ENCODE results near the gene RUBCNL.
A peak's percentile ranks its signal among the peaks of the same experiment; 100 is the strongest.

The RUBCNL gene

DNA sequence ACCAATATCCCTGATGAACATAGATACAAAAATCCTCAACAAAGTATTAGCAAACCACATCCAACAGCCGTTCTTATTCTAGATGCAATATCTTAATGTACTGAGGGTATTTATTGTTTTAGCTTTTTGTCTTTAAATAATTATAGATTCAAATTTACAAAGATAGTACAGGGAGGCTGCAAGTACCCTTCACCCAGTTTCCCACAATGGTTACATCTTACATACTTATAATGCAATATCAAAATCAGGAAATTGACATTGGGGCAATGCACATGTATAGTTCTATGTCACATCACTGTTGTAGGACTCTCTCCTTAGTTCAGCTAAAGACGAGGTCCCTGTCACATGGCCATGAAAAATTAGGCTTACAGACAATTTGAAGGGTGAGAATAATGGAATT, 75.8 kb downstream of the RUBCNL start:
- H3K4me3 ChIP-seq (ENCODE audit: low read length), result no peak overlapping the region
- TF ChIP-seq, protein P1, sequence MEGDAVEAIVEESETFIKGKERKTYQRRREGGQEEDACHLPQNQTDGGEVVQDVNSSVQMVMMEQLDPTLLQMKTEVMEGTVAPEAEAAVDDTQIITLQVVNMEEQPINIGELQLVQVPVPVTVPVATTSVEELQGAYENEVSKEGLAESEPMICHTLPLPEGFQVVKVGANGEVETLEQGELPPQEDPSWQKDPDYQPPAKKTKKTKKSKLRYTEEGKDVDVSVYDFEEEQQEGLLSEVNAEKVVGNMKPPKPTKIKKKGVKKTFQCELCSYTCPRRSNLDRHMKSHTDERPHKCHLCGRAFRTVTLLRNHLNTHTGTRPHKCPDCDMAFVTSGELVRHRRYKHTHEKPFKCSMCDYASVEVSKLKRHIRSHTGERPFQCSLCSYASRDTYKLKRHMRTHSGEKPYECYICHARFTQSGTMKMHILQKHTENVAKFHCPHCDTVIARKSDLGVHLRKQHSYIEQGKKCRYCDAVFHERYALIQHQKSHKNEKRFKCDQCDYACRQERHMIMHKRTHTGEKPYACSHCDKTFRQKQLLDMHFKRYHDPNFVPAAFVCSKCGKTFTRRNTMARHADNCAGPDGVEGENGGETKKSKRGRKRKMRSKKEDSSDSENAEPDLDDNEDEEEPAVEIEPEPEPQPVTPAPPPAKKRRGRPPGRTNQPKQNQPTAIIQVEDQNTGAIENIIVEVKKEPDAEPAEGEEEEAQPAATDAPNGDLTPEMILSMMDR (conservative IDR thresholded peaks at IDR 0.05; ENCODE audit: low read depth, low read length), result no peak
- no peak for DNase-seq (ENCODE audit: low read depth)

GRCh38 chr13:46310066-46310465, 77.0 kb downstream of the RUBCNL start:
- no peak for DNase-seq (ENCODE audit: low read depth)
- TF ChIP-seq, protein P1 (conservative IDR thresholded peaks at IDR 0.05; ENCODE audit: low read depth, low read length), result no peak
- no peak overlapping the region for H3K4me3 ChIP-seq (ENCODE audit: low read length)

DNA sequence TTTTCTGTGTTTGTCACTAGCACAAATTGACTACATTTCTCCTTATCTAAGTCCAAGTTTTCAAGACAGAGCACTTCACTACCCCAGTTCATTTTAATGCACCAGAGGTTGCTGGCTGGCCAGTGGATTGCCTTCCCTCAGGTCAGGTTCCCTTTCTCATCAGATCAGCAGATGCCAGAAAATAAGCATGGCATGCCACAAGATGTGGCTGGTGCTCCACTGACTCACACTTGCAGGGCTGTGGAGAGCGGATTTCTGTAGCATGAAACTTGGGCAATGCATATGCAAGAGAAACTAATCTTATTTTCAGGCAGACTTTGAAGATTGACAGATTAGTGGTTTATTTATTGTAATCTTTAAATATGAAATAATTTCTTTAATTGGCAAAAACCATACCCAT, 79.5 kb downstream of the RUBCNL start:
- TF ChIP-seq, protein P1 (conservative IDR thresholded peaks at IDR 0.05; ENCODE audit: low read depth, low read length), result no peak
- peak; percentile 68 for DNase-seq (ENCODE audit: low read depth)
- H3K4me3 ChIP-seq (ENCODE audit: low read length), result no peak overlapping the region

GRCh38 chr13:46304546-46304945, 82.5 kb downstream of the RUBCNL start:
- TF ChIP-seq, protein P1 (conservative IDR thresholded peaks at IDR 0.05; ENCODE audit: low read depth, low read length), result no peak
- DNase-seq (ENCODE audit: low read depth), result no peak
- no peak overlapping the region for H3K4me3 ChIP-seq (ENCODE audit: low read length)

DNA sequence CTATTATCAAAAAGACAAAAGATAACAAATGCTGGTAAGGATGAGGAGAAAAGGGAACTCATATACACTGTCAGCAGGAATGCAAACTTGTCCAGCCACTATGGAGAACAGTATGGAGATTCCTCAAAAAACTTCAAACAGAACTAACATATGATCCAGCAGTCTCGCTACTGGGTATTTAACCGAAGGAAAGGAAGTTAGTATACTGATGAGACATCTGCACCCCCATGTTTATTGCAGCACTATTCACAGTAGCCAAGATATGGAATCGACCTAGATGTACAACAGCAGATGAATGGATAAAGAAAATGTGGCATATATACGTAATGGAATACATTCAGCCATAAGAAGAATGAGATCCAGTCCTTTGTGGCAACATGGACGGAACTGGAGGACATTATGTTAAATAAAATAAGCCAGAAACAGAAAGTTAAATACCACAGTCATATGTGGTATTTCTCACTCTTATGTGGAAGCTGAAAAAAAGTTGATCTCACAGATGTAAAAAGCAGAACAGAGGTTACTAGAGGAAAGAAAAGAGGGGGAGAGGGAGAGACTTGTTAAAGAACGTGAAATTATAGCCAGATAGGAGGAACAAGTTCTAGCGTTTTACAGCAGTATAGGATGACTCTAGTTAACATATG, 83.2 kb downstream of the RUBCNL start:
- TF ChIP-seq, protein P1 (conservative IDR thresholded peaks at IDR 0.05; ENCODE audit: low read depth, low read length), result no peak
- H3K4me3 ChIP-seq (ENCODE audit: low read length), result no peak overlapping the region
- DNase-seq (ENCODE audit: low read depth), result no peak

GRCh38 chr13:46297361-46297811, 89.7 kb downstream of the RUBCNL start:
- no peak for DNase-seq (ENCODE audit: low read depth)
- H3K4me3 ChIP-seq (ENCODE audit: low read length), result no peak overlapping the region
- TF ChIP-seq, protein P1 (conservative IDR thresholded peaks at IDR 0.05; ENCODE audit: low read depth, low read length), result no peak

GRCh38 chr13:46296921-46297320, 90.1 kb downstream of the RUBCNL start:
- H3K4me3 ChIP-seq (ENCODE audit: low read length), result no peak overlapping the region
- no peak for DNase-seq (ENCODE audit: low read depth)
- TF ChIP-seq, protein P1 (conservative IDR thresholded peaks at IDR 0.05; ENCODE audit: low read depth, low read length), result no peak

All from retinal pigment epithelial cell (primary cell).